MCF 10A (cell line): ENCODE measurements around the gene SLCO2A1. TPM values are rescaled to one million over a fixed set of nuclear protein-coding genes. Genes with fewer than 3 reads are reported as not detected.
A peak's percentile ranks its signal among the peaks of the same experiment; 100 is the strongest.

Experiments
- BruUV-seq: library from RNA; stranded (reverse); fragments of 400-500 nt; replicated peaks from 2 replicates; lab custom pipeline; 2021; lab: Mats Ljungman, UMichigan
- CTCF ChIA-PET: fragments of 300-600 bp; sonication (Branson Sonifier 250); formaldehyde crosslinking; extraction: SDS; loops from one replicate; lab custom pipeline; 2021; ENCODE audit warnings: antibody characterized with exemption, inconsistent platforms; lab: Yijun Ruan, JAX
- POLR2A ChIA-PET: fragments of 300-600, 350-650 bp; sonication (Branson Sonifier 250); formaldehyde crosslinking; extraction: SDS; loops from one replicate; lab custom pipeline; 2020; ENCODE audit warnings: antibody characterized with exemption, inconsistent platforms; lab: Yijun Ruan, JAX
- DNase-seq: peaks from one replicate; pipeline ENCODE4 v3.0.0-alpha.2; 2018; ENCODE audit not compliant: unreplicated experiment
- H3K27ac Mint-ChIP-seq: one replicate; pipeline ENCODE4 v1.8.0; 2022; ENCODE audit warnings: mild to moderate bottlenecking, low read depth, mixed read lengths; ENCODE audit not compliant: unreplicated experiment
- H3K27me3 Mint-ChIP-seq: one replicate; pipeline ENCODE4 v1.8.0; 2022; ENCODE audit warnings: mixed read lengths; ENCODE audit not compliant: insufficient read depth, unreplicated experiment
- H3K36me3 Mint-ChIP-seq: one replicate; pipeline ENCODE4 v1.8.0; 2022; ENCODE audit warnings: mild to moderate bottlenecking, moderate library complexity, mixed read lengths; ENCODE audit not compliant: insufficient read depth, unreplicated experiment
- H3K4me1 Mint-ChIP-seq: one replicate; pipeline ENCODE4 v1.8.0; 2022; ENCODE audit warnings: mixed read lengths; ENCODE audit not compliant: insufficient read depth, unreplicated experiment
- H3K4me3 Mint-ChIP-seq: one replicate; pipeline ENCODE4 v1.8.0; 2022; ENCODE audit warnings: mild to moderate bottlenecking, moderate library complexity, mixed read lengths; ENCODE audit not compliant: unreplicated experiment
- H3K9me3 Mint-ChIP-seq: one replicate; pipeline ENCODE4 v1.8.0; 2022; ENCODE audit warnings: mixed read lengths; ENCODE audit not compliant: unreplicated experiment
- intact Hi-C: fragments of 100-400 bp; cut with micrococcal nuclease; formaldehyde crosslinking; loops from 2 replicates; pipeline ENCODE4 v1.14.1; 2022
- total RNA-seq: library from RNA; stranded (reverse); gene quantifications from 2 replicates; pipeline ENCODE4 v1.2.3, GENCODE V29; 2022
- TF ChIP-seq, protein P1 (sequence below): fragments of 200-600 bp; IDR thresholded peaks from one replicate; pipeline ENCODE4 v1.8.0; 2022; ENCODE audit warnings: antibody characterized with exemption, mild to moderate bottlenecking; ENCODE audit not compliant: unreplicated experiment

The SLCO2A1 gene
- total RNA-seq, 1 experiment from 2014 or later = 1.0 TPM

DNA sequence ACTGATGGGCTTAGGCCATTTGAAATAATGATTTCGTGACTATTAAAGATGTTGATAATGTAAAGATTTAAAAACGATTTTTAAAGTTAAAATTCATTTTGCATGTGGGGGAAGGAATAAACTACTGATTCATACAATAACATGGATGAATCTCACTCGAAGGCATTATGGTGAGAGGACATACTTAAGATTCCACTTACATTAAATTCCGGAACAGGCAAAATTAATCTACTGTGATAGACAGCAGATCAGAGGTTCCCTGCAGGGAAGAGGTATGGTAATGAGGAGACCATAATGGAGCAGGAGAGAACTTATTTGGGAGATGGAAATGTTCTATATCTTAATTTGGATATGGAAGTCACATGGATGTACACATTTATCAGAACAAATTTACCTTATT lies 105.7 kb downstream of the SLCO2A1 start:
- peaks cover 8% of the 10 kb centered on the region for H3K4me1 Mint-ChIP-seq
- no peak overlapping the region for H3K27ac Mint-ChIP-seq
- DNase-seq = no peak
- intact Hi-C loops = no loop called here
- peaks cover 14% of the 10 kb centered on the region for H3K27me3 Mint-ChIP-seq
- CTCF ChIA-PET = interaction anchor here (1.0 to 2.7 kb wide), 2 partner anchors 288 to 480 kb away, joined by 3 to 9 read pairs; no protein-coding TSS in a partner anchor
- no TSS peak for BruUV-seq
- H3K4me3 Mint-ChIP-seq = no peak overlapping the region
- no peaks in the 10 kb centered on the region for H3K36me3 Mint-ChIP-seq
- POLR2A ChIA-PET = interaction anchor here (0.7 kb wide), 1 partner anchor 86 kb away, joined by 3 read pairs; no protein-coding TSS in a partner anchor
- H3K9me3 Mint-ChIP-seq = no peaks in the 10 kb centered on the region
- TF ChIP-seq, protein P1, sequence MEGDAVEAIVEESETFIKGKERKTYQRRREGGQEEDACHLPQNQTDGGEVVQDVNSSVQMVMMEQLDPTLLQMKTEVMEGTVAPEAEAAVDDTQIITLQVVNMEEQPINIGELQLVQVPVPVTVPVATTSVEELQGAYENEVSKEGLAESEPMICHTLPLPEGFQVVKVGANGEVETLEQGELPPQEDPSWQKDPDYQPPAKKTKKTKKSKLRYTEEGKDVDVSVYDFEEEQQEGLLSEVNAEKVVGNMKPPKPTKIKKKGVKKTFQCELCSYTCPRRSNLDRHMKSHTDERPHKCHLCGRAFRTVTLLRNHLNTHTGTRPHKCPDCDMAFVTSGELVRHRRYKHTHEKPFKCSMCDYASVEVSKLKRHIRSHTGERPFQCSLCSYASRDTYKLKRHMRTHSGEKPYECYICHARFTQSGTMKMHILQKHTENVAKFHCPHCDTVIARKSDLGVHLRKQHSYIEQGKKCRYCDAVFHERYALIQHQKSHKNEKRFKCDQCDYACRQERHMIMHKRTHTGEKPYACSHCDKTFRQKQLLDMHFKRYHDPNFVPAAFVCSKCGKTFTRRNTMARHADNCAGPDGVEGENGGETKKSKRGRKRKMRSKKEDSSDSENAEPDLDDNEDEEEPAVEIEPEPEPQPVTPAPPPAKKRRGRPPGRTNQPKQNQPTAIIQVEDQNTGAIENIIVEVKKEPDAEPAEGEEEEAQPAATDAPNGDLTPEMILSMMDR = no peak

DNA sequence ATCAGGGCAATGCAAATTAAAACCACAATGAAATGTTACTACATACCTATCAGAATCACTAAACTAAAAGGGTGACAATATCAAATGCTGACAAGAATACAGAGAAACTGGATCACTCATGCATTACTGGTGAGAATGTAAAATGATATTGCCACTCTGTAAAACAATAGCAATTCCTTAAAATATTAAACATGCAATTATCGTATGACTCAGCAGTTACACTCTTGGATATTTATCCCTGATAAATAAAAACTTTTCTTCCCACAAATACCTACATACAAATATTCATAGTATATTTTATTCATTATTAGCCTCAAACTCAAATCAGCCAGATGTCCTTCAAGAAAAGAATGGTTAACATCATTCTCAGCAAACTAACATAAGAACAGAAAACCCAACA lies 108.1 kb downstream of the SLCO2A1 start:
- BruUV-seq = no TSS peak
- H3K27ac Mint-ChIP-seq = no peak overlapping the region
- ChIA-PET POLR2A (no interaction called here), CTCF (no interaction called here)
- DNase-seq = no peak
- no peaks in the 10 kb centered on the region for H3K36me3 Mint-ChIP-seq
- intact Hi-C loops = no loop called here
- TF ChIP-seq, protein P1 = no peak
- no peaks in the 10 kb centered on the region for H3K27me3 Mint-ChIP-seq
- no peaks in the 10 kb centered on the region for H3K9me3 Mint-ChIP-seq
- no peaks in the 10 kb centered on the region for H3K4me1 Mint-ChIP-seq
- H3K4me3 Mint-ChIP-seq = no peak overlapping the region

DNA sequence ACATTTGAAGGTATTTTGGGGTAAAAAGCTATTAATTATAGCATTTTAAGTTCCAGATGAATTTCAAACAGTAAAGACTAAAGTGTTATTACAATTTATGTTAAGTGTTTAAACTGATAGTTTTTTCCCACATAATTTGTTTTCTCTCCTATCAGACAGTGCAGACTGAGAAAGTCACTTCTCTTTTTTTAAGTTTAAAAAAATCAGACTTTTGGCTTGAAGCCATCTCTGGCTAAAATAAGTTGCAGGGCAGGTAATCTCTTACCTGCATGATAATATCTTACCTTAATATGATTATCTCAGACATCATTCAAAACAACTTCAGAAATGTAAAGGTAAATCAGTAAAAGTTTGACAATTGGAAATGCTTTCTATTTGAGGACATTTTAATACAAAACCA lies 112.6 kb downstream of the SLCO2A1 start:
- no peaks in the 10 kb centered on the region for H3K27me3 Mint-ChIP-seq
- H3K9me3 Mint-ChIP-seq = no peaks in the 10 kb centered on the region
- ChIA-PET CTCF (interaction anchor here (0.6 kb wide), 3 partner anchors 184 to 457 kb away, joined by 3 to 6 read pairs (median 4); partner anchors contain the start of gene AMOTL2), POLR2A (interaction anchor here (2.1 kb wide), 1 partner anchor 9 kb away, joined by 5 read pairs; no protein-coding TSS in a partner anchor)
- H3K4me1 Mint-ChIP-seq = no peaks in the 10 kb centered on the region
- H3K4me3 Mint-ChIP-seq = no peak overlapping the region
- no TSS peak for BruUV-seq
- no peak overlapping the region for H3K27ac Mint-ChIP-seq
- DNase-seq = no peak
- intact Hi-C loops = no loop called here
- TF ChIP-seq, protein P1 = no peak
- no peaks in the 10 kb centered on the region for H3K36me3 Mint-ChIP-seq

DNA sequence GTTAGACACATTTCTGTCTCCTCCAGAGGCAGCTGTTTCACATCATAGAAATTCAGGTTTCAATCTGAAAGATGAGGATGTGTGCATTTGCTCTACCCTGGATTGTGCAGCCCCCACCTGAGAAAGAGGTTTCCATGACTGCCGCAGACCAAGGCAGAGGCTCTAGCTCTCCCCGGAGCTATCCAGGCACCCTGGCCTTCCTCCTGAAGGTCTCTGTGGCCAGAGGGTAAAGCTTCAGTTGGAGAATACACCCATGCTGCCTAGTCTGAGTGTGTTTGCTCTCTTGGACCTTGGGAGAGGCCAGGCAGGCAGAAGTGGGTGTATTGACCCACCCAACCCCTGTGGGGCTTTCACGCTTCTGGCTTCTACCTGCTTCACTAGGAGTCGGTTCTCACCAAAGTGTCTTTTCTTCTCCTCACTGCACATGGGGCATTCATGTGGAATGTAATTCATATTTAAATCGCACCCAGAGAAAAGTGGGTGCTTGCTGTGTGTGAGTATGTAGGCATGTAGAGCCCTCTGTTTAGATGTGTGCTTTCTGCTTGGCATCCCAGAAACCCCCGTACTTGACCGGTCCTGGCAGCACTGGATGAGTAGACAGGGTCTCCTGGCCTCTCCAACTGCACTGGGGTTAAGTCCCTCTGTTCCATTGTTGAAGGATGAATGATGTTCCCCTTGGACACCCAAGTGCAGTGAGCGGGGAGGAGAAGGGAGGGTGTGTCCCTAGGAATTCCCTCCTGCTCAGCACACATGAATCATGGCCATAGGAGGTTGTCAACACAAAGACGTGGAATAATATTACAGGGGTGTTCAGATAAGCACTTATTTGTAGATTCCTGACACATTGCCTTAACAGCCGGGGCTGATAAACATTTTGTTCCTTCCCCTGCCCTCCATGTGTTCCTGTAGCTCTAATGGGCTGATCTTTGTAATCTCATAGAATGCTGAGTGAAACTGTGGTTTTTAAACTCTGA lies 113.8 kb downstream of the SLCO2A1 start:
- Mint-ChIP-seq H3K27ac (no peak overlapping the region), H3K4me1 (no peaks in the 10 kb centered on the region), H3K36me3 (no peaks in the 10 kb centered on the region), H3K4me3 (no peak overlapping the region), H3K9me3 (no peaks in the 10 kb centered on the region), H3K27me3 (no peaks in the 10 kb centered on the region)
- ChIA-PET CTCF (interaction anchor here (0.5 to 1.4 kb wide), 3 partner anchors 11 to 268 kb away, joined by 3 to 4 read pairs (median 3); no protein-coding TSS in a partner anchor), POLR2A (interaction anchor here (0.7 to 2.1 kb wide), 2 partner anchors 10 to 447 kb away, joined by 3 to 5 read pairs; no protein-coding TSS in a partner anchor)
- TF ChIP-seq, protein P1 = no peak
- BruUV-seq = no TSS peak
- intact Hi-C loops = no loop called here
- peak; percentile 20 for DNase-seq
